Measurements from ENCODE around the gene PTPRN2. TPM values are rescaled to one million over a fixed set of nuclear protein-coding genes. Genes with fewer than 3 reads are reported as not detected.

The PTPRN2 gene
- total and polyA plus RNA-seq, 2 of the 8 experiments (the other 6 are each of a cell fraction or from before 2014, with no cell fraction given) = 2.6 to 4.5 TPM

GRCh38 chr7:157678501-157678900 is 909.1 kb downstream of the PTPRN2 start:
- Histone ChIP-seq H3K36me3 (ENCODE audit: control insufficient read depth in 2 of 4, insufficient read depth in 4 of 4, low read length in 3 of 4) (peaks cover 0 to 3% (median 0%) of the 10 kb centered on the region in 4 experiments; a peak in 1 of 8 replicates), H3K56ac (replicated peaks; ENCODE audit: insufficient read length, low read depth, low read length) (no peak overlapping the region), H4K20me1 (replicated peaks in 1 of 2; ENCODE audit: control insufficient read depth in 1 of 2, insufficient read depth in 2 of 2, low read length in 2 of 2) (peaks cover 8 to 20% of the 10 kb centered on the region in 2 experiments), H3K23ac (ENCODE audit: insufficient read length) (no peak overlapping the region), H2BK20ac (ENCODE audit: low read length) (no peak overlapping the region), H3K27ac (ENCODE audit: low read depth, low read length) (no peak overlapping the region), H3K14ac (ENCODE audit: insufficient read length) (no peak overlapping the region), H2BK12ac (ENCODE audit: low read depth, low read length) (no peak overlapping the region), H4K5ac (ENCODE audit: insufficient read length, low read depth, low read length) (no peak overlapping the region), H2BK15ac (ENCODE audit: low read length) (no peak overlapping the region), H3K18ac (ENCODE audit: extremely low read depth, low read length) (no peak overlapping the region), H3K4me2 (ENCODE audit: insufficient read depth in 1 of 2, low read depth in 2 of 2, low read length in 2 of 2) (no peak overlapping the region), H2BK120ac (replicated peaks; ENCODE audit: low read depth, low read length) (no peak overlapping the region), H4K91ac (replicated peaks; ENCODE audit: insufficient read length, low read length) (no peak overlapping the region), H3K9ac (replicated peaks in 1 of 4; ENCODE audit: extremely low read depth in 1 of 4, low read depth in 3 of 4, low read length in 3 of 4) (no peak overlapping the region), H3K4me3 (ENCODE audit: extremely low read depth in 1 of 4, insufficient read depth in 2 of 4, low read depth in 3 of 4, low read length in 4 of 4) (no peak overlapping the region), H3K4ac (replicated peaks; ENCODE audit: insufficient read length, low read depth, low read length) (no peak overlapping the region), H4K8ac (ENCODE audit: extremely low read depth, insufficient read depth, low read length) (no peak overlapping the region), H2AFZ (ENCODE audit: low read length) (no peak overlapping the region), H3K4me1 (replicated peaks in 1 of 4; ENCODE audit: control insufficient read depth in 3 of 4, insufficient read depth in 4 of 4, low read length in 3 of 4) (peaks cover 2 to 10% (median 5%) of the 10 kb centered on the region in 4 experiments; a peak in 6 of 7 replicates), H2BK5ac (ENCODE audit: low read depth, low read length) (no peak overlapping the region), H2AK5ac (ENCODE audit: low read depth, low read length) (no peak overlapping the region), H3K9me3 (ENCODE audit: insufficient read depth in 2 of 2, low read depth in 1 of 2, low read length in 1 of 2) (no peaks in the 10 kb centered on the region), H3K27me3 (replicated peaks in 1 of 4; ENCODE audit: control insufficient read depth in 3 of 4, extremely low read depth in 1 of 4, insufficient read depth in 3 of 4, low read length in 3 of 4) (peaks cover 30 to 59% (median 51%) of the 10 kb centered on the region in 4 experiments), H3K23me2 (ENCODE audit: low read depth, low read length) (no peaks in the 10 kb centered on the region), H3K79me2 (ENCODE audit: control insufficient read depth in 1 of 2, insufficient read depth in 2 of 2, low read length in 2 of 2) (no peaks in the 10 kb centered on the region), H3K79me1 (ENCODE audit: low read depth, low read length) (no peaks in the 10 kb centered on the region)
- ChIA-PET CTCF (ENCODE audit: partially characterized antibody) (no interaction called here), POLR2A (ENCODE audit: partially characterized antibody) (no interaction called here)
- FAIRE-seq (no peak), DNase-seq (ENCODE audit: low read depth in 1 of 2, low spot score in 2 of 2) (no peak)
- 55% methylated on average over 9 of the region's 9 CpGs; no CpG with 5 or more reads in 1 of the 2 experiments for WGBS, 2 experiments (ENCODE audit: extremely low coverage in 1 of 2, insufficient coverage in 1 of 2, insufficient read length in 1 of 2, insufficient replicate concordance in 2 of 2, low coverage in 1 of 2, low lambda C conversion rate in 2 of 2, missing lambda C conversion rate in 1 of 2)
- TF ChIP-seq BRCA1 (IDR thresholded peaks at IDR 0.05; ENCODE audit: low read depth, low read length) = no peak
- TF ChIP-seq POU5F1 (IDR thresholded peaks at IDR 0.05; ENCODE audit: low read depth, low read length) = no peak
- no peak for TF ChIP-seq HDAC6 (IDR thresholded peaks at IDR 0.05; ENCODE audit: low read depth, low read length)
- TF ChIP-seq POLR2AphosphoS5 (IDR thresholded peaks at IDR 0.05; ENCODE audit: low read depth, low read length) = no peak
- TF ChIP-seq POLR2A (IDR thresholded peaks at IDR 0.05; ENCODE audit: control extremely low read depth in 1 of 2, low read depth in 2 of 2, low read length in 2 of 2) = no peak
- no peak for TF ChIP-seq SP2 (IDR thresholded peaks at IDR 0.05; ENCODE audit: low read length)
- no peak for TF ChIP-seq SIN3A (conservative IDR thresholded peaks at IDR 0.05 in 1 of 2, IDR thresholded peaks at IDR 0.05 in 1 of 2; ENCODE audit: low read depth in 1 of 2, low read length in 2 of 2)
- TF ChIP-seq MAFK (IDR thresholded peaks at IDR 0.05; ENCODE audit: low read depth, low read length) = no peak
- TF ChIP-seq HDAC2 (IDR thresholded peaks at IDR 0.05; ENCODE audit: borderline replicate concordance in 1 of 2, low read depth in 2 of 2, low read length in 2 of 2) = no peak
- 0 out of 2 replicates have a peak, but pooled peaks have one; percentile 22 for TF ChIP-seq SUZ12 (IDR thresholded peaks at IDR 0.05; ENCODE audit: low read length)
- 0 out of 2 replicates have a peak, but pooled peaks have one; percentile 17 for TF ChIP-seq CEBPB (IDR thresholded peaks at IDR 0.05; ENCODE audit: low read depth, low read length)
- no peak for TF ChIP-seq CTCF (IDR thresholded peaks at IDR 0.05; ENCODE audit: control extremely low read depth in 1 of 3, insufficient read depth in 1 of 3, low read depth in 1 of 3, low read length in 3 of 3)

Measured in H1 (cell line).